SK-N-SH treated with all-trans-retinoic acid at 6 μM for 48 hours (cell line): Measurements from ENCODE around the gene SSX2IP.

Experiments used
- GLIS3 ChIP-seq: fragments of 250-450 bp; sonication (Bioruptor Pico); IDR thresholded peaks from 2 replicates; pipeline ENCODE4 v1.5.0; 2020; ENCODE audit warnings: mild to moderate bottlenecking, moderate library complexity
- OSR1 ChIP-seq: fragments of 250-450 bp; sonication (Bioruptor Pico); IDR thresholded peaks from 2 replicates; pipeline ENCODE4 v1.8.0; 2022; ENCODE audit warnings: moderate library complexity, mild to moderate bottlenecking, inconsistent platforms
- RARB ChIP-seq: fragments of 250-450 bp; sonication (Bioruptor Pico); IDR thresholded peaks from 2 replicates; pipeline ENCODE4 v1.8.0; 2021; ENCODE audit warnings: mild to moderate bottlenecking, moderate library complexity
- ZC3H10 ChIP-seq: fragments of 250-450 bp; sonication (Bioruptor Pico); IDR thresholded peaks from 2 replicates; pipeline ENCODE4 v1.5.1; 2021; ENCODE audit warnings: mild to moderate bottlenecking, moderate library complexity
- ZFP3 ChIP-seq: fragments of 250-450 bp; sonication (Bioruptor Pico); IDR thresholded peaks from 2 replicates; pipeline ENCODE4 v1.5.0; 2020; ENCODE audit warnings: mild to moderate bottlenecking, moderate library complexity
- ZFP30 ChIP-seq: fragments of 450-650 bp; formaldehyde crosslinking; IDR thresholded peaks from 2 replicates; pipeline ENCODE4 v1.5.0; 2022; ENCODE audit warnings: mild to moderate bottlenecking, moderate library complexity
- ZNF70 ChIP-seq: fragments of 450-650 bp; formaldehyde crosslinking; IDR thresholded peaks from 2 replicates; pipeline ENCODE4 v1.5.0; 2020; ENCODE audit warnings: mild to moderate bottlenecking, moderate library complexity
- ZNF8 ChIP-seq: fragments of 450-650 bp; formaldehyde crosslinking; IDR thresholded peaks from 2 replicates; pipeline ENCODE4 v1.5.0; 2020; ENCODE audit warnings: mild to moderate bottlenecking, moderate library complexity
- TF ChIP-seq, protein P1 (sequence below): fragments of 250-450 bp; sonication (Bioruptor Pico); IDR thresholded peaks from 2 replicates; pipeline ENCODE4 v1.5.1; 2021; ENCODE audit warnings: mild to moderate bottlenecking, moderate library complexity
- TF ChIP-seq, protein P2 (sequence below): fragments of 250-450 bp; sonication (Bioruptor Pico); IDR thresholded peaks from 2 replicates; pipeline ENCODE4 v1.8.0; 2020; ENCODE audit warnings: mild to moderate bottlenecking, moderate library complexity, borderline replicate concordance
- TF ChIP-seq, protein P3 (sequence below): fragments of 250-450 bp; sonication (Bioruptor Pico); IDR thresholded peaks from 2 replicates; pipeline ENCODE4 v1.5.0; 2020; ENCODE audit warnings: mild to moderate bottlenecking, moderate library complexity
- TF ChIP-seq, protein P4 (sequence below): fragments of 250-450 bp; sonication (Bioruptor Pico); IDR thresholded peaks from 2 replicates; pipeline ENCODE4 v1.8.0; 2021; ENCODE audit warnings: low read depth, mild to moderate bottlenecking, moderate library complexity, borderline replicate concordance

DNA sequence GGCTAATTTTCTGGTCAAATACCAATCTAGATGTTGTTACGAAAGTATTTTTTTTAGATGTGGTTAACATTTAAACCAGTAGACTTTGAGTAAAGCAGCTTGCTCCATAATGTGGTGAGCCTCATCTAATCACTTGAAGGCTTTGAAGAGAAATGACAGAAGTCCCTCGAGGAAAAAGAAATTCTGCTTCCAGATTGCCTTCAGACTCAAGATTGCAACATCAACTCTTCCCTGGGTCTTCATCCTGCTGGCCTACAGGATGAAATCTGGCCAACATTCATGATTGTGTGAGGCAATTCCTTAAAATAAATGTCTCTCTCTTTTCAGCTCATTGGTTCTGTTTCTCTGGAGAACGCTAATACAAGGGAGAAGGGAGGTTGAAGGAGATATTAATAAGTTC lies 32.5 kb upstream of the SSX2IP start:
- TF ChIP-seq RARB (no peak), ZFP30 (CRISPR knock-in tag) (no peak), ZFP3 (CRISPR knock-in tag) (no peak), ZNF70 (no peak), ZC3H10 (CRISPR knock-in tag) (no peak), OSR1 (CRISPR knock-in tag) (no peak), GLIS3 (CRISPR knock-in tag) (no peak), ZNF8 (CRISPR knock-in tag) (no peak)
- TF ChIP-seq, protein P1, sequence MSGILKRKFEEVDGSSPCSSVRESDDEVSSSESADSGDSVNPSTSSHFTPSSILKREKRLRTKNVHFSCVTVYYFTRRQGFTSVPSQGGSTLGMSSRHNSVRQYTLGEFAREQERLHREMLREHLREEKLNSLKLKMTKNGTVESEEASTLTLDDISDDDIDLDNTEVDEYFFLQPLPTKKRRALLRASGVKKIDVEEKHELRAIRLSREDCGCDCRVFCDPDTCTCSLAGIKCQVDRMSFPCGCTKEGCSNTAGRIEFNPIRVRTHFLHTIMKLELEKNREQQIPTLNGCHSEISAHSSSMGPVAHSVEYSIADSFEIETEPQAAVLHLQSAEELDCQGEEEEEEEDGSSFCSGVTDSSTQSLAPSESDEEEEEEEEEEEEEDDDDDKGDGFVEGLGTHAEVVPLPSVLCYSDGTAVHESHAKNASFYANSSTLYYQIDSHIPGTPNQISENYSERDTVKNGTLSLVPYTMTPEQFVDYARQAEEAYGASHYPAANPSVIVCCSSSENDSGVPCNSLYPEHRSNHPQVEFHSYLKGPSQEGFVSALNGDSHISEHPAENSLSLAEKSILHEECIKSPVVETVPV (CRISPR knock-in tag) = no peak
- TF ChIP-seq, protein P2, sequence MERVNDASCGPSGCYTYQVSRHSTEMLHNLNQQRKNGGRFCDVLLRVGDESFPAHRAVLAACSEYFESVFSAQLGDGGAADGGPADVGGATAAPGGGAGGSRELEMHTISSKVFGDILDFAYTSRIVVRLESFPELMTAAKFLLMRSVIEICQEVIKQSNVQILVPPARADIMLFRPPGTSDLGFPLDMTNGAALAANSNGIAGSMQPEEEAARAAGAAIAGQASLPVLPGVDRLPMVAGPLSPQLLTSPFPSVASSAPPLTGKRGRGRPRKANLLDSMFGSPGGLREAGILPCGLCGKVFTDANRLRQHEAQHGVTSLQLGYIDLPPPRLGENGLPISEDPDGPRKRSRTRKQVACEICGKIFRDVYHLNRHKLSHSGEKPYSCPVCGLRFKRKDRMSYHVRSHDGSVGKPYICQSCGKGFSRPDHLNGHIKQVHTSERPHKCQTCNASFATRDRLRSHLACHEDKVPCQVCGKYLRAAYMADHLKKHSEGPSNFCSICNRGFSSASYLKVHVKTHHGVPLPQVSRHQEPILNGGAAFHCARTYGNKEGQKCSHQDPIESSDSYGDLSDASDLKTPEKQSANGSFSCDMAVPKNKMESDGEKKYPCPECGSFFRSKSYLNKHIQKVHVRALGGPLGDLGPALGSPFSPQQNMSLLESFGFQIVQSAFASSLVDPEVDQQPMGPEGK (CRISPR knock-in tag) = no peak
- TF ChIP-seq, protein P3, sequence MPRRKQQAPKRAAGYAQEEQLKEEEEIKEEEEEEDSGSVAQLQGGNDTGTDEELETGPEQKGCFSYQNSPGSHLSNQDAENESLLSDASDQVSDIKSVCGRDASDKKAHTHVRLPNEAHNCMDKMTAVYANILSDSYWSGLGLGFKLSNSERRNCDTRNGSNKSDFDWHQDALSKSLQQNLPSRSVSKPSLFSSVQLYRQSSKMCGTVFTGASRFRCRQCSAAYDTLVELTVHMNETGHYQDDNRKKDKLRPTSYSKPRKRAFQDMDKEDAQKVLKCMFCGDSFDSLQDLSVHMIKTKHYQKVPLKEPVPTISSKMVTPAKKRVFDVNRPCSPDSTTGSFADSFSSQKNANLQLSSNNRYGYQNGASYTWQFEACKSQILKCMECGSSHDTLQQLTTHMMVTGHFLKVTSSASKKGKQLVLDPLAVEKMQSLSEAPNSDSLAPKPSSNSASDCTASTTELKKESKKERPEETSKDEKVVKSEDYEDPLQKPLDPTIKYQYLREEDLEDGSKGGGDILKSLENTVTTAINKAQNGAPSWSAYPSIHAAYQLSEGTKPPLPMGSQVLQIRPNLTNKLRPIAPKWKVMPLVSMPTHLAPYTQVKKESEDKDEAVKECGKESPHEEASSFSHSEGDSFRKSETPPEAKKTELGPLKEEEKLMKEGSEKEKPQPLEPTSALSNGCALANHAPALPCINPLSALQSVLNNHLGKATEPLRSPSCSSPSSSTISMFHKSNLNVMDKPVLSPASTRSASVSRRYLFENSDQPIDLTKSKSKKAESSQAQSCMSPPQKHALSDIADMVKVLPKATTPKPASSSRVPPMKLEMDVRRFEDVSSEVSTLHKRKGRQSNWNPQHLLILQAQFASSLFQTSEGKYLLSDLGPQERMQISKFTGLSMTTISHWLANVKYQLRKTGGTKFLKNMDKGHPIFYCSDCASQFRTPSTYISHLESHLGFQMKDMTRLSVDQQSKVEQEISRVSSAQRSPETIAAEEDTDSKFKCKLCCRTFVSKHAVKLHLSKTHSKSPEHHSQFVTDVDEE = no peak
- TF ChIP-seq, protein P4, sequence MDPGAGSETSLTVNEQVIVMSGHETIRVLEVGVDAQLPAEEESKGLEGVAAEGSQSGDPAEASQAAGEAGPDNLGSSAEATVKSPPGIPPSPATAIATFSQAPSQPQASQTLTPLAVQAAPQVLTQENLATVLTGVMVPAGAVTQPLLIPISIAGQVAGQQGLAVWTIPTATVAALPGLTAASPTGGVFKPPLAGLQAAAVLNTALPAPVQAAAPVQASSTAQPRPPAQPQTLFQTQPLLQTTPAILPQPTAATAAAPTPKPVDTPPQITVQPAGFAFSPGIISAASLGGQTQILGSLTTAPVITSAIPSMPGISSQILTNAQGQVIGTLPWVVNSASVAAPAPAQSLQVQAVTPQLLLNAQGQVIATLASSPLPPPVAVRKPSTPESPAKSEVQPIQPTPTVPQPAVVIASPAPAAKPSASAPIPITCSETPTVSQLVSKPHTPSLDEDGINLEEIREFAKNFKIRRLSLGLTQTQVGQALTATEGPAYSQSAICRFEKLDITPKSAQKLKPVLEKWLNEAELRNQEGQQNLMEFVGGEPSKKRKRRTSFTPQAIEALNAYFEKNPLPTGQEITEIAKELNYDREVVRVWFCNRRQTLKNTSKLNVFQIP = no peak
